HepG2 (cell line): ENCODE results near the gene AVPR1A. TPM values are rescaled to one million over a fixed set of nuclear protein-coding genes. Genes with fewer than 3 reads are reported as not detected.

Experiments
- ATAC-seq: fragments of 200-7000 bp; cut with Tn5 transposase; 3 replicates; pipeline ENCODE4 v1.9.1; 2020; ENCODE audit warnings: mild to moderate bottlenecking, moderate library complexity
- BruUV-seq: library from RNA; stranded (reverse); fragments of 400-500 nt; replicated peaks from 2 replicates; lab custom pipeline; 2021; lab: Mats Ljungman, UMichigan
- CTCF ChIA-PET: fragments of 300-600 bp; formaldehyde crosslinking; extraction: SDS; loops from one replicate; lab custom pipeline; 2021; ENCODE audit warnings: low total read pairs, inconsistent platforms, low intra/inter-chr PET ratio; lab: Yijun Ruan, JAX
- POLR2A ChIA-PET: fragments of 350-600 bp; sonication (Branson Sonifier 250); formaldehyde crosslinking; loops from one replicate; lab custom pipeline; 2020; ENCODE audit warnings: antibody characterized with exemption, inconsistent platforms; lab: Yijun Ruan, JAX
- DNase-seq: peaks from one replicate; pipeline ENCODE4 v3.0.0-alpha.2; 2015; ENCODE audit warnings: low spot score
- FAIRE-seq: peaks from 3 replicates; lab custom pipeline; 2011; peaks lifted over from hg19 to GRCh38; lab: Jason Lieb, UNC
- H2AFZ ChIP-seq: one replicate; pipeline ENCODE4 v1.6.1; 2011; ENCODE audit warnings: low read length, inconsistent platforms
- H3K27ac ChIP-seq: fragments of 300-600 bp; 3 replicates; pipeline ENCODE4 v1.8.0; 2011; ENCODE audit warnings: mixed run types, mild to moderate bottlenecking, mixed read lengths, low read length, inconsistent platforms; ENCODE audit not compliant: insufficient read depth; ENCODE audit errors: extremely low read length
- H3K27me3 ChIP-seq, 2 experiments: fragments of 200-600 bp in 1 of 2; 2 replicates in 1 of 2; 3 replicates in 1 of 2; pipeline versions ENCODE4 v1.6.0 to v1.8.0; 2011; ENCODE audit warnings: low read length in 2 of 2, mild to moderate bottlenecking in 2 of 2, moderate library complexity in 2 of 2, inconsistent platforms in 1 of 2; ENCODE audit not compliant: insufficient read depth in 2 of 2, control insufficient read depth in 1 of 2
- H3K36me3 ChIP-seq, 2 experiments: fragments of 200-600 bp in 1 of 2; replicated peaks in 1 of 2; 2 replicates in 1 of 2; 3 replicates in 1 of 2; pipeline versions ENCODE4 v1.5.1 to v1.8.0; 2011; ENCODE audit warnings: low read length in 2 of 2, inconsistent platforms in 1 of 2; ENCODE audit not compliant: insufficient read depth in 2 of 2, control insufficient read depth in 1 of 2
- H3K4me1 ChIP-seq: 2 replicates; pipeline ENCODE4 v1.5.1; 2012; ENCODE audit warnings: low read length, inconsistent platforms; ENCODE audit not compliant: insufficient read depth
- H3K4me2 ChIP-seq: 2 replicates; pipeline ENCODE4 v1.6.0; 2011; ENCODE audit warnings: low read depth, low read length, inconsistent platforms
- H3K4me3 ChIP-seq, 3 experiments: fragments of 200-600 bp in 1 of 3; sonication (generic), shearing (Covaris generic) in 1 of 3; replicated peaks in 1 of 3; 2 replicates each; pipeline ENCODE4 v1.5.1; 2011 to 2016; ENCODE audit warnings: low read length in 3 of 3, inconsistent platforms in 2 of 3, low read depth in 2 of 3, mild to moderate bottlenecking in 2 of 3, control low read depth in 1 of 3, mixed read lengths in 1 of 3; ENCODE audit not compliant: insufficient read depth in 1 of 3
- H3K79me2 ChIP-seq: one replicate; pipeline ENCODE4 v1.6.1; 2011; ENCODE audit warnings: low read length, inconsistent platforms; ENCODE audit not compliant: insufficient read depth
- H3K9ac ChIP-seq: 2 replicates; pipeline ENCODE4 v1.6.0; 2011; ENCODE audit warnings: mild to moderate bottlenecking, low read depth, low read length, inconsistent platforms; ENCODE audit not compliant: insufficient read depth
- H3K9me3 ChIP-seq: 2 replicates; pipeline ENCODE4 v1.5.1; 2012; ENCODE audit warnings: mild to moderate bottlenecking, low read length
- H4K20me1 ChIP-seq: 2 replicates; pipeline ENCODE4 v1.6.0; 2011; ENCODE audit warnings: inconsistent platforms, mild to moderate bottlenecking, low read length, moderate library complexity; ENCODE audit not compliant: insufficient read depth
- ARHGAP35 ChIP-seq: sonication (generic); formaldehyde crosslinking; IDR thresholded peaks from 2 replicates; pipeline ENCODE4 v1.9.0; 2022; ENCODE audit warnings: mild to moderate bottlenecking, inconsistent platforms, moderate library complexity, missing genetic modification reagents, borderline replicate concordance
- CTCF ChIP-seq: sonication (generic); formaldehyde crosslinking; IDR thresholded peaks from 2 replicates; pipeline ENCODE4 v1.5.0; 2020; ENCODE audit warnings: mild to moderate bottlenecking, missing genetic modification reagents, moderate library complexity
- JUND ChIP-seq: sonication (generic); formaldehyde crosslinking; IDR thresholded peaks from 2 replicates; pipeline ENCODE4 v1.8.0; 2022; ENCODE audit warnings: mild to moderate bottlenecking, missing genetic modification reagents
- KDM2A ChIP-seq: sonication (generic); formaldehyde crosslinking; IDR thresholded peaks from 2 replicates; pipeline ENCODE4 v1.4.0; 2020; ENCODE audit warnings: low read depth, missing genetic modification reagents, borderline replicate concordance
- STAG1 ChIP-seq: sonication (generic); formaldehyde crosslinking; IDR thresholded peaks from 2 replicates; pipeline ENCODE4 v1.4.0; 2020; ENCODE audit warnings: missing genetic modification reagents
- YEATS2 ChIP-seq: sonication (generic); formaldehyde crosslinking; IDR thresholded peaks from 2 replicates; pipeline ENCODE4 v1.4.0; 2020; ENCODE audit warnings: missing genetic modification reagents, borderline replicate concordance
- ZFY ChIP-seq: sonication (generic); formaldehyde crosslinking; IDR thresholded peaks from 2 replicates; pipeline ENCODE4 v1.4.0; 2020; ENCODE audit warnings: missing genetic modification reagents
- ZNF607 ChIP-seq: sonication (generic); formaldehyde crosslinking; IDR thresholded peaks from 2 replicates; pipeline ENCODE4 v1.5.1; 2020; ENCODE audit warnings: missing genetic modification reagents, mild to moderate bottlenecking, borderline replicate concordance
- ZNF616 ChIP-seq: sonication (generic); formaldehyde crosslinking; IDR thresholded peaks from 2 replicates; pipeline ENCODE4 v1.5.0; 2020; ENCODE audit warnings: low read depth, mild to moderate bottlenecking, missing genetic modification reagents
- WGBS: methylation state at CpG from one replicate; pipeline ENCODE4 v1.1.6; 2017; ENCODE audit warnings: low lambda C conversion rate; 5-methylcytosine and 5-hydroxymethylcytosine counted together
- in situ Hi-C: cut with HindIII; loops from 2 replicates; pipeline ENCODE4 v1.10.0; 2017; ENCODE audit warnings: low pct_unique_long_range_greater_than_20kb; ENCODE audit not compliant: extremely low pct_ligation_motif_present
- intact Hi-C: fragments of 100-400 bp; cut with micrococcal nuclease; formaldehyde crosslinking; loops from one replicate; pipeline ENCODE4 v1.10.0; 2022; ENCODE audit not compliant: unreplicated experiment
- polyA plus RNA-seq, 8 experiments: library from polyadenylated mRNA; depleted of rRNA in 3 of 8; stranded (reverse) in 7 of 8; unstranded in 1 of 8; fragments of >200 nt; fragmentation: Illumina TruSeq in 4 of 8; extraction: Trizol in 4 of 8; gene quantifications; 2 replicates each; pipeline versions ENCODE4 v1.2.1 to v1.2.3, GENCODE V29; 2011 to 2016; ENCODE audit warnings: low read depth in 4 of 8, missing spikeins in 1 of 8, mixed read lengths in 1 of 8; ENCODE audit not compliant: insufficient read depth in 1 of 8
- total RNA-seq, 5 experiments: library from RNA; depleted of rRNA; stranded (reverse); fragments of >200 nt; fragmentation: Illumina TruSeq; extraction: Trizol; gene quantifications; 2 replicates each; pipeline ENCODE4 v1.2.3, GENCODE V29; 2016; ENCODE audit warnings: low read depth in 1 of 5

Gene AVPR1A
- total and polyA plus RNA-seq, 2 of the 13 experiments (the other 11 are each of a cell fraction or from before 2014, with no cell fraction given) = not detected

GRCh38 chr12:63101920-63102319 lies 49.1 kb downstream of the AVPR1A start:
- intact Hi-C loops = no loop called here

GRCh38 chr12:63098851-63099250 lies 52.1 kb downstream of the AVPR1A start:
- no TSS peak for BruUV-seq
- Histone ChIP-seq H3K4me2 (no peak overlapping the region), H3K4me3 (no peak overlapping the region), H4K20me1 (no peaks in the 10 kb centered on the region), H3K36me3 (no peaks in the 10 kb centered on the region), H2AFZ (no peak overlapping the region), H3K27me3 (no peaks in the 10 kb centered on the region), H3K9ac (no peak overlapping the region), H3K9me3 (no peaks in the 10 kb centered on the region), H3K27ac (no peak overlapping the region), H3K79me2 (no peaks in the 10 kb centered on the region), H3K4me1 (peaks cover 21% of the 10 kb centered on the region)
- ATAC-seq = peak; percentile 61
- ChIA-PET CTCF (no interaction called here), POLR2A (no interaction called here)
- FAIRE-seq = no peak
- 0% methylated on average over 2 of the region's 2 CpGs for WGBS
- TF ChIP-seq CTCF (CRISPR knock-in tag) = peak; percentile 55
- no peak for TF ChIP-seq KDM2A (CRISPR knock-in tag)
- peak; percentile 63 for TF ChIP-seq STAG1 (CRISPR knock-in tag)
- TF ChIP-seq ZNF607 = no peak
- in situ Hi-C loops (no loop called here), intact Hi-C loops (no loop called here)
- DNase-seq = peak; percentile 16

More at GRCh38 chr12:63101920-63102319, 49.1 kb downstream of the AVPR1A start:
- Histone ChIP-seq H2AFZ (no peak overlapping the region), H3K27me3 (peaks cover 0 to 2% of the 10 kb centered on the region in 2 experiments; a peak in 1 of 5 replicates), H3K4me1 (no peaks in the 10 kb centered on the region), H3K36me3 (no peaks in the 10 kb centered on the region), H3K9me3 (no peaks in the 10 kb centered on the region), H4K20me1 (no peaks in the 10 kb centered on the region), H3K4me2 (no peak overlapping the region), H3K27ac (no peak overlapping the region), H3K9ac (no peak overlapping the region), H3K4me3 (no peak overlapping the region), H3K79me2 (no peaks in the 10 kb centered on the region)
- BruUV-seq = no TSS peak
- ATAC-seq (no peak), DNase-seq (no peak), FAIRE-seq (no peak)
- ChIA-PET CTCF (no interaction called here), POLR2A (no interaction called here)
- in situ Hi-C loops = no loop called here
- TF ChIP-seq JUND = no peak
- no peak for TF ChIP-seq ZFY (CRISPR knock-in tag)
- no peak for TF ChIP-seq YEATS2 (CRISPR knock-in tag)
- no peak for TF ChIP-seq ARHGAP35
- no peak for TF ChIP-seq ZNF616
- 2% methylated on average over 2 of the region's 2 CpGs for WGBS
